Measurements from ENCODE around the gene YPEL3.

Gene YPEL3

DNA sequence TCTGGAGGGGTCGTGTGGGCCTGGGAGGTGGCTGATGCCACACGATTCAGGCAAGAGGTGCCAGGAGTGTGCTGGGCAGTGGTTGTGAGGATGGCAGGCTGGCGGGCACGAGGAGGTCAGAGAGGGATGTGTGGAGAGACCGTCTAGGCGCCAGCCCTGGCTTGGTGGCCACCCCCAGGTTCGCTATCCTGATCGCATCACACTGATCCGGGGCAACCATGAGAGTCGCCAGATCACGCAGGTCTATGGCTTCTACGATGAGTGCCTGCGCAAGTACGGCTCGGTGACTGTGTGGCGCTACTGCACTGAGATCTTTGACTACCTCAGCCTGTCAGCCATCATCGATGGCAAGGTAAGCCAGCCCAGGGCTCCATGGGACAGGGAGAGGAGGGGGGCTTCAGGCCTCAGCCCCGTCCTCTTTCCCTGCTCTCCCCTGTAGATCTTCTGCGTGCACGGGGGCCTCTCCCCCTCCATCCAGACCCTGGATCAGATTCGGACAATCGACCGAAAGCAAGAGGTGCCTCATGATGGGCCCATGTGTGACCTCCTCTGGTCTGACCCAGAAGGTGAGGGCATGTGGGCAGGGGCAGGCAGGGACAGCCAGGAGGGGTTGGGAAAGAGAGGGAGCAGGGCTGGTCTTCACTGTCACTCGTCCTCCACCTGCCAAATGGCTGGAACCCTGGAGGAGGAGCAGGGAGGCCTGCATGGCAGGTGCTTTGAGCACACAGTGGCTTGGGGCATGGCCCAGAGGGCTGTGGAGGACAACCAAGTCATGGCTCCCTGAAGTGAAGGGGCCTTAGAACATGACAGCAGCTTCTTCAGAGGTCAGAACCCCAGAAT is 12.6 kb downstream of the YPEL3 start:
- H3K4me3 ChIP-seq (ENCODE audit: low read depth, low read length), result no peak overlapping the region
- peaks cover 29 to 84% of the 10 kb centered on the region in 2 experiments; a peak in 2 of 3 replicates for H3K36me3 ChIP-seq (ENCODE audit: control insufficient read depth in 2 of 2, insufficient read depth in 1 of 2, low read length in 2 of 2)
- TF ChIP-seq, protein P1, sequence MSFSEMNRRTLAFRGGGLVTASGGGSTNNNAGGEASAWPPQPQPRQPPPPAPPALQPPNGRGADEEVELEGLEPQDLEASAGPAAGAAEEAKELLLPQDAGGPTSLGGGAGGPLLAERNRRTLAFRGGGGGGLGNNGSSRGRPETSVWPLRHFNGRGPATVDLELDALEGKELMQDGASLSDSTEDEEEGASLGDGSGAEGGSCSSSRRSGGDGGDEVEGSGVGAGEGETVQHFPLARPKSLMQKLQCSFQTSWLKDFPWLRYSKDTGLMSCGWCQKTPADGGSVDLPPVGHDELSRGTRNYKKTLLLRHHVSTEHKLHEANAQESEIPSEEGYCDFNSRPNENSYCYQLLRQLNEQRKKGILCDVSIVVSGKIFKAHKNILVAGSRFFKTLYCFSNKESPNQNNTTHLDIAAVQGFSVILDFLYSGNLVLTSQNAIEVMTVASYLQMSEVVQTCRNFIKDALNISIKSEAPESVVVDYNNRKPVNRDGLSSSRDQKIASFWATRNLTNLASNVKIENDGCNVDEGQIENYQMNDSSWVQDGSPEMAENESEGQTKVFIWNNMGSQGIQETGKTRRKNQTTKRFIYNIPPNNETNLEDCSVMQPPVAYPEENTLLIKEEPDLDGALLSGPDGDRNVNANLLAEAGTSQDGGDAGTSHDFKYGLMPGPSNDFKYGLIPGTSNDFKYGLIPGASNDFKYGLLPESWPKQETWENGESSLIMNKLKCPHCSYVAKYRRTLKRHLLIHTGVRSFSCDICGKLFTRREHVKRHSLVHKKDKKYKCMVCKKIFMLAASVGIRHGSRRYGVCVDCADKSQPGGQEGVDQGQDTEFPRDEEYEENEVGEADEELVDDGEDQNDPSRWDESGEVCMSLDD (tag by site-specific recombination; IDR thresholded peaks at IDR 0.05), result no peak
- TF ChIP-seq, protein P2, sequence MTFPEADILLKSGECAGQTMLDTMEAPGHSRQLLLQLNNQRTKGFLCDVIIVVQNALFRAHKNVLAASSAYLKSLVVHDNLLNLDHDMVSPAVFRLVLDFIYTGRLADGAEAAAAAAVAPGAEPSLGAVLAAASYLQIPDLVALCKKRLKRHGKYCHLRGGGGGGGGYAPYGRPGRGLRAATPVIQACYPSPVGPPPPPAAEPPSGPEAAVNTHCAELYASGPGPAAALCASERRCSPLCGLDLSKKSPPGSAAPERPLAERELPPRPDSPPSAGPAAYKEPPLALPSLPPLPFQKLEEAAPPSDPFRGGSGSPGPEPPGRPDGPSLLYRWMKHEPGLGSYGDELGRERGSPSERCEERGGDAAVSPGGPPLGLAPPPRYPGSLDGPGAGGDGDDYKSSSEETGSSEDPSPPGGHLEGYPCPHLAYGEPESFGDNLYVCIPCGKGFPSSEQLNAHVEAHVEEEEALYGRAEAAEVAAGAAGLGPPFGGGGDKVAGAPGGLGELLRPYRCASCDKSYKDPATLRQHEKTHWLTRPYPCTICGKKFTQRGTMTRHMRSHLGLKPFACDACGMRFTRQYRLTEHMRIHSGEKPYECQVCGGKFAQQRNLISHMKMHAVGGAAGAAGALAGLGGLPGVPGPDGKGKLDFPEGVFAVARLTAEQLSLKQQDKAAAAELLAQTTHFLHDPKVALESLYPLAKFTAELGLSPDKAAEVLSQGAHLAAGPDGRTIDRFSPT (tag by site-specific recombination; IDR thresholded peaks at IDR 0.05), result 0 out of 2 replicates have a peak, but pooled peaks have one; percentile 32
- TF ChIP-seq SCRT2 (tag by site-specific recombination; IDR thresholded peaks at IDR 0.05), result no peak
- 0 out of 2 replicates have a peak, but pooled peaks have one; percentile 15 for TF ChIP-seq ZBTB7A (tag by site-specific recombination; IDR thresholded peaks at IDR 0.05; ENCODE audit: low read depth)
- TF ChIP-seq, protein P3, sequence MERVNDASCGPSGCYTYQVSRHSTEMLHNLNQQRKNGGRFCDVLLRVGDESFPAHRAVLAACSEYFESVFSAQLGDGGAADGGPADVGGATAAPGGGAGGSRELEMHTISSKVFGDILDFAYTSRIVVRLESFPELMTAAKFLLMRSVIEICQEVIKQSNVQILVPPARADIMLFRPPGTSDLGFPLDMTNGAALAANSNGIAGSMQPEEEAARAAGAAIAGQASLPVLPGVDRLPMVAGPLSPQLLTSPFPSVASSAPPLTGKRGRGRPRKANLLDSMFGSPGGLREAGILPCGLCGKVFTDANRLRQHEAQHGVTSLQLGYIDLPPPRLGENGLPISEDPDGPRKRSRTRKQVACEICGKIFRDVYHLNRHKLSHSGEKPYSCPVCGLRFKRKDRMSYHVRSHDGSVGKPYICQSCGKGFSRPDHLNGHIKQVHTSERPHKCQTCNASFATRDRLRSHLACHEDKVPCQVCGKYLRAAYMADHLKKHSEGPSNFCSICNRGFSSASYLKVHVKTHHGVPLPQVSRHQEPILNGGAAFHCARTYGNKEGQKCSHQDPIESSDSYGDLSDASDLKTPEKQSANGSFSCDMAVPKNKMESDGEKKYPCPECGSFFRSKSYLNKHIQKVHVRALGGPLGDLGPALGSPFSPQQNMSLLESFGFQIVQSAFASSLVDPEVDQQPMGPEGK (tag by site-specific recombination; IDR thresholded peaks at IDR 0.05), result peak; percentile 26; the same call in 1 of the 2 replicates
- TF ChIP-seq, protein P4, sequence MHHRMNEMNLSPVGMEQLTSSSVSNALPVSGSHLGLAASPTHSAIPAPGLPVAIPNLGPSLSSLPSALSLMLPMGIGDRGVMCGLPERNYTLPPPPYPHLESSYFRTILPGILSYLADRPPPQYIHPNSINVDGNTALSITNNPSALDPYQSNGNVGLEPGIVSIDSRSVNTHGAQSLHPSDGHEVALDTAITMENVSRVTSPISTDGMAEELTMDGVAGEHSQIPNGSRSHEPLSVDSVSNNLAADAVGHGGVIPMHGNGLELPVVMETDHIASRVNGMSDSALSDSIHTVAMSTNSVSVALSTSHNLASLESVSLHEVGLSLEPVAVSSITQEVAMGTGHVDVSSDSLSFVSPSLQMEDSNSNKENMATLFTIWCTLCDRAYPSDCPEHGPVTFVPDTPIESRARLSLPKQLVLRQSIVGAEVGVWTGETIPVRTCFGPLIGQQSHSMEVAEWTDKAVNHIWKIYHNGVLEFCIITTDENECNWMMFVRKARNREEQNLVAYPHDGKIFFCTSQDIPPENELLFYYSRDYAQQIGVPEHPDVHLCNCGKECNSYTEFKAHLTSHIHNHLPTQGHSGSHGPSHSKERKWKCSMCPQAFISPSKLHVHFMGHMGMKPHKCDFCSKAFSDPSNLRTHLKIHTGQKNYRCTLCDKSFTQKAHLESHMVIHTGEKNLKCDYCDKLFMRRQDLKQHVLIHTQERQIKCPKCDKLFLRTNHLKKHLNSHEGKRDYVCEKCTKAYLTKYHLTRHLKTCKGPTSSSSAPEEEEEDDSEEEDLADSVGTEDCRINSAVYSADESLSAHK (tag by site-specific recombination; IDR thresholded peaks at IDR 0.05), result no peak
- TF ChIP-seq ZSCAN23 (tag by site-specific recombination; IDR thresholded peaks at IDR 0.05), result no peak
- no peak overlapping the region for H3K27ac ChIP-seq (ENCODE audit: extremely low read depth, low read depth, low read length)
- CTCF ChIA-PET, result interaction anchor here (0.7 to 1.7 kb wide), 3 partner anchors 8 to 121 kb away, joined by 3 to 4 read pairs (median 3); partner anchors contain the start of genes TBX6 and TMEM219
- H3K9me3 ChIP-seq (ENCODE audit: control insufficient read depth, insufficient read depth, low read depth, low read length), result no peaks in the 10 kb centered on the region
- POLR2A ChIA-PET, result interaction anchor here (0.6 to 2.9 kb wide), 2 partner anchors 18 to 405 kb away, joined by 7 to 13 read pairs; partner anchors contain the start of gene ALDOA
- H3K4me1 ChIP-seq (ENCODE audit: control insufficient read depth, insufficient read depth, low read length), result no peaks in the 10 kb centered on the region

DNA sequence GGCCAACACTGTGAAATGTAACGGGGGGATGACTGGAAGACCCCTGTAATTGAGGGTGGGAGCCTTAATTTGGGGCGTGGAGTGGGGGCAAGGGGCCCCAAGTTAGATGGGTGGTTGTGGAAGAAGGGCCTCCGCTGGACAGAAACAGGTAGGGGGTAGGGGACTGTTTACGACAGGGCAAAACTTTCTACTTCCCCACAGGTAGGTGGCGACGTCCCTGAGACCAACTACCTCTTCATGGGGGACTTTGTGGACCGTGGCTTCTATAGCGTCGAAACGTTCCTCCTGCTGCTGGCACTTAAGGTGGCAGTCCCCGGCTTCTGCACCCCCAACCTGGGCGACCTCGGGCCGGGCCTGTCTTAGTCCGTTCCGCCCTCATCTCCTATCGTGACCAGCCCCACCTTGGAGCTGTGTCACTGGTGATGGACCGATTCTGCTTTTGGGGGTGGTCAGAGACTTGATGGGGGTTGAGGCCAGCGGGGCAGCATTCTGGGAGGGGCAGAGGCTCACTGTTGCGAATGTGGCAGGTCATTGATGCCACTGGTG is 13.4 kb downstream of the YPEL3 start:
- Histone ChIP-seq H3K9me3 (ENCODE audit: control insufficient read depth, insufficient read depth, low read depth, low read length) (no peaks in the 10 kb centered on the region), H3K4me3 (ENCODE audit: low read depth, low read length) (no peak overlapping the region), H3K27ac (ENCODE audit: extremely low read depth, low read depth, low read length) (no peak overlapping the region), H3K4me1 (ENCODE audit: control insufficient read depth, insufficient read depth, low read length) (no peaks in the 10 kb centered on the region), H3K36me3 (ENCODE audit: control insufficient read depth in 2 of 2, insufficient read depth in 1 of 2, low read length in 2 of 2) (peaks cover 29 to 92% of the 10 kb centered on the region in 2 experiments; a peak in 2 of 3 replicates)
- TF ChIP-seq, protein P5, sequence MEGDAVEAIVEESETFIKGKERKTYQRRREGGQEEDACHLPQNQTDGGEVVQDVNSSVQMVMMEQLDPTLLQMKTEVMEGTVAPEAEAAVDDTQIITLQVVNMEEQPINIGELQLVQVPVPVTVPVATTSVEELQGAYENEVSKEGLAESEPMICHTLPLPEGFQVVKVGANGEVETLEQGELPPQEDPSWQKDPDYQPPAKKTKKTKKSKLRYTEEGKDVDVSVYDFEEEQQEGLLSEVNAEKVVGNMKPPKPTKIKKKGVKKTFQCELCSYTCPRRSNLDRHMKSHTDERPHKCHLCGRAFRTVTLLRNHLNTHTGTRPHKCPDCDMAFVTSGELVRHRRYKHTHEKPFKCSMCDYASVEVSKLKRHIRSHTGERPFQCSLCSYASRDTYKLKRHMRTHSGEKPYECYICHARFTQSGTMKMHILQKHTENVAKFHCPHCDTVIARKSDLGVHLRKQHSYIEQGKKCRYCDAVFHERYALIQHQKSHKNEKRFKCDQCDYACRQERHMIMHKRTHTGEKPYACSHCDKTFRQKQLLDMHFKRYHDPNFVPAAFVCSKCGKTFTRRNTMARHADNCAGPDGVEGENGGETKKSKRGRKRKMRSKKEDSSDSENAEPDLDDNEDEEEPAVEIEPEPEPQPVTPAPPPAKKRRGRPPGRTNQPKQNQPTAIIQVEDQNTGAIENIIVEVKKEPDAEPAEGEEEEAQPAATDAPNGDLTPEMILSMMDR (tag by site-specific recombination; IDR thresholded peaks at IDR 0.05), result peak; percentile 28; the same call in 1 of the 2 replicates
- no peak for TF ChIP-seq ZNF202 (tag by site-specific recombination; IDR thresholded peaks at IDR 0.05; ENCODE audit: borderline replicate concordance)
- ChIA-PET POLR2A (interaction anchor here (1.5 kb wide), 1 partner anchor 16 kb away, joined by 8 read pairs; the partner anchor contains the start of gene ALDOA), CTCF (interaction anchor here (0.6 to 1.7 kb wide), 9 partner anchors 9 to 519 kb away, joined by 3 to 5 read pairs (median 4); partner anchors contain the start of genes TBX6 and TMEM219)

Data from HEK293 (cell line).